SK-N-SH (cell line): ENCODE measurements around the gene RIPK4.

Experiments
- CHD2 ChIP-seq: fragments of 150-350 bp; IDR thresholded peaks from 2 replicates; pipeline ENCODE4 v1.6.1; 2018; ENCODE audit warnings: low read length; ENCODE audit not compliant: partially characterized antibody
- TAF1 ChIP-seq: IDR thresholded peaks from 2 replicates; pipeline ENCODE4 v1.6.1; 2012; ENCODE audit warnings: low read depth, mild to moderate bottlenecking, low read length, moderate library complexity, borderline replicate concordance

DNA sequence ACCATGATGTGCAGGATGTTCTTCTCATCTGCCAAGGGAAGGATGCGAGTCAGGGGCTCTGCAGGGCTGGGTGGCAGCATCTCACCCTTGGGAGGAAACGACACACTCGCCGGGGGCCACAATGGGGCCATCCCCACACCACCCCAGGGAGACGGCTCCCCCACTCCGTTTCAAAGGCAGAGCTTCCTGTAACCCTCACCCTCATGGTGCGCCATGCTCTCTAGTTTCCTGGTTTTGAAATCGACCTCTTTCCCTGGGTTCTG, 20.2 kb downstream of the RIPK4 start:
- TF ChIP-seq CHD2: no peak
- TF ChIP-seq TAF1: no peak
